Fibroblast of skin of left biceps (primary cell): ENCODE measurements around the gene DISC1.
"Not testable (repeated sequence)": the region's sequence is repeated elsewhere in the genome, so short reads cannot be mapped to it uniquely, and the experiment has no call there.

Experiments used
- DNase-seq, 2 experiments: peaks; one replicate each; pipeline ENCODE4 v3.0.0-alpha.2; 2013; ENCODE audit warnings: low read depth in 2 of 2

Gene DISC1

GRCh38 chr1:231728987-231729386, 102.4 kb downstream of the DISC1 start:
- not testable (repeated sequence) for DNase-seq

GRCh38 chr1:231729544-231729943, 103.0 kb downstream of the DISC1 start:
- peak; percentile 25 to 34 for DNase-seq

DNA sequence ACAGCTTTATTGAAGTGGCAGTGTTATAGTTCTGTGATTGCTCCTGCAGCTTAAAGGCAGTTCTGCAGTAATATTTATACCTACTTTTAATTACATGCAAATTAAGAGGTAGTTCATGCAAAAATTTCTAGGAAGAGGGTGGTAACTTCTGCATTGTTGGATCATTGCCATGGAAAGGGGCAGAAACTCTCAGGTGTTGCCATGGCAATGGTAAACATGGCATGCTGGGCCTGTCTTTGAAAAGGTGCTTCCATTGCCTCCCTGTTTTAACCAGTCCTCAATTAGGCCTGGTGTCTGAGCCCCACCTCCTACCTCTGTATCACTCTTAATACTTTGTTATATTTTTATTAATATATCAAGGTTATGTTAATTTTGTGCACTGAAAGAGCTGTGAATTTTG, 104.7 kb downstream of the DISC1 start:
- DNase-seq: no peak

DNA sequence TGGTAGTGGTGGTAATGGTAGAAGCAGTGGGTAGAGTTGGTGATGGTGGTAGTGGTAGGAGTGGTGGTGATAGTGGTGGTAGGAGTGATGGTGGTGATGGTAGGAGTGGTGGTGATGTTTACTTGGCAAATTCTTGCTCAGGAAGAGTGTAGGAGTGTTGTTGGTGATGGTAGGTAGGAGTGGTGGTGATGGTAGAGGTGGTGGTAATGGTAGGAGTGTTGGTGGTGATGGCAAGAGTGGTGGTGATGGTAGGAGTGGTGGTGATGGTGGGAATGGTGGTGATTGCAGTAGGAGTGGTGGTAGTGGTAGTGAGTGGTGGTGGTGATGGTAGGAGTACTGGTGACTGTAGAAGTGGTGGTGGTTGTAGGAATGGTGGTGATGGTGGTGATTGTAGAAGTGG, 106.5 kb downstream of the DISC1 start:
- DNase-seq: no peak

GRCh38 chr1:231733672-231734071, 107.1 kb downstream of the DISC1 start:
- DNase-seq: no peak

- DNase-seq: no peak
Observed at GRCh38 chr1:231734417-231734816, 107.8 kb downstream of the DISC1 start.

GRCh38 chr1:231735411-231735810, 108.8 kb downstream of the DISC1 start:
- DNase-seq: no peak

DNA sequence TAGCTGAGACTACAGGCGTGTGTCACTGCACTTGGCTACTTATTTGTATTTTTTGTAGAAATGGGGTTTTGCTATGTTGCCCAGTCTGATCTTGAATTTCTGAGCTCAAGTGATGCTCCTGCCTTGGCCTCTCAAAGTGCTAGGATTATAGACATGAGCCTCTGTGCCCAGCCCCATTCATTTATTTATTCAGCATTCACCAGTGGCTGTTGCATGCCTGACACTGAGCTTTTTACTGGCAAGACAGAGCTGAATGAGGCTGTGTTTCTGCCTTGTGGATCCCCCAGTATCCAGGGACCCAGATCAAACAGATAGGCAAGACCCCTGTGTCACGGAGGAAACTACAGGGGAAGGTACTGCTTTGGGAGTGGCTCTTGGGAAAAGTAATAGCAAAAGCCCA, 109.4 kb downstream of the DISC1 start:
- DNase-seq: no peak

GRCh38 chr1:231736464-231736863, 109.9 kb downstream of the DISC1 start:
- DNase-seq: no peak

DNA sequence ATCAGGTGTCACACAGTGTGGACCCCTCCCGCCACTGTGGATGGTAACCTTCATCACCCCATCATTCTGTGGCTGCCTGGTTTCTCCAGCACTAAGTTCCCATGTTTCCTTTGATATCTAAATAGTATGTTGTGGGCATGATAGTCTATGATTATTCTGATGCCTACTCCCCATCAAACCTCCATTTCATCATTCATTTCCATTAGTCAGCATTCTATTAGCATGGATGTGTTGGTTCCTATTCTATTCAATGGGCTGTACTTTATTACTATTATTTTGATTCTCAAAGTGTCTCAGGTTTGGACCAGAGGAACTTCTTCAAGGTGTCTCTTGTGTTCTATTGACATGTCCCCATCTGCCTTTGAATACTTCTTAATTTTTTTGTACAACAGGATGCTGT, 112.0 kb downstream of the DISC1 start:
- no peak for DNase-seq

GRCh38 chr1:231743966-231744365, 117.4 kb downstream of the DISC1 start:
- DNase-seq: no peak

DNA sequence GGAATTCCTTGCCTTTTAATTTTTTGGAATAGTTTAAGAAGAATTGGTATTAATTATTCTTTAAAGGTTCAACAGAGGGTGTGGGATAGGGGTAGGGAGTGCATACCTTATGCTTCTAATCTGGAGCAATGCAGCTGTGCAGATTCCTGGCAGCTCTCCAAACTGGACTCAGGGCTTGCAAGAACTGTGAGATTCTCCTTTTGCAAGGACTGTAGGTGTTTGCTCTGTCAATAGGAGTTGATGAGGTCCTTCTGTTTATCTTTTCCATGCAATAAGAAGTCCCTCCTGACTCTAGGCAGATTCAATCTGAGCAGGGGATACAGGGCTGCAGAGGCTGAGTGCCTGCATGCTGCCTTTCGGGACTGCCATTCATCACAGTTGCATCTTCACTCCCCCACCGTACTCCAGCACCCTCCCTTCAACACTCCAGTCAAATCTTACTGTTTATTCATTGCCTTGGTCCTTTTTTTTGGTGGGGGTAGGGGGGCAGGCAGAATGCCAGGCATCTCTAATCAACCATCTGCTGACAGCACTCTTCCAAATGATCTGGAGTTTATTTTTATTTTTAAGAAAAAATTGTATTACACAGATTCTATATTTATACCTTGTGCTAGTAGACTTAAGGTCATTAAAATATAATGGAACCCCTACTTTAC, 122.3 kb downstream of the DISC1 start:
- no peak for DNase-seq

GRCh38 chr1:231750296-231750695, 123.7 kb downstream of the DISC1 start:
- DNase-seq: no peak

- DNase-seq: no peak
Observed at GRCh38 chr1:231750818-231751362, 124.3 kb downstream of the DISC1 start.

DNA sequence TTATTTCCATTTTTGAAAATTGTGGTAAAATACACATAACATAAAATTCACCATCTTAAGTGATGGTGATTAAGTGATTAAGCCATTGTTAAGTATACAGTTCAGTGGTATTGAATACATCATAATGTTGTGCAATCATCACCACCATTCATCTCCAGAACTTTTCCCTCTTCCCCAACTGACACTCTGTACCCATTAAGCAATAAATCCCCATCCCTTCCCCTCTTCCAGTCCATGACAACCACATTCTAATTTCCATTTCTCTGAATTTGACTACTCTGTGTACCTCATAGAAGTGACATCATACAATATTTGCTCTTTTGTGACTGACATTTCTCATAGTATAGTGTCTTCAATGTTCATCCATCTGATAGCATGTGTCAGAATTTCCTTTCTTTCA, 124.8 kb downstream of the DISC1 start:
- DNase-seq: no peak

DNA sequence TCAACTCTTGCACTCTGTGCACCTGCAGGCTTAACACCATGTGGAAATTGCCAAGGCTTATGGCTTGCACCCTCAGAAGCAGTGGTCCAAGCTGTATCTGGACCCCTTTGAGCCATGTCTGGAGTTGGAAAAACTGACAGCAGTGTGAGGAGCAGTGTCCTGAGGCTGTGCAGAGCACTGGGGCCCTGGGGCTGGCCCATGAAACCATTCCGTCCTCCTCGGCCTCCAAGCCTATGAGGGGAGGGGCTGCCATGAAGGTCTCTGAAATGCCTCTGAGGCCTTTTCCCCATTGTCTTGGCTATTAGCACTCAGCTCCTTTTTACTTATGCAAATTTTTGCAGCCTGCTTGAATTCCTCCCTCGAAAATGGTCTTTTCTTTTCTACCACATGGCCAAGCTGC, 126.7 kb downstream of the DISC1 start:
- no peak for DNase-seq

DNA sequence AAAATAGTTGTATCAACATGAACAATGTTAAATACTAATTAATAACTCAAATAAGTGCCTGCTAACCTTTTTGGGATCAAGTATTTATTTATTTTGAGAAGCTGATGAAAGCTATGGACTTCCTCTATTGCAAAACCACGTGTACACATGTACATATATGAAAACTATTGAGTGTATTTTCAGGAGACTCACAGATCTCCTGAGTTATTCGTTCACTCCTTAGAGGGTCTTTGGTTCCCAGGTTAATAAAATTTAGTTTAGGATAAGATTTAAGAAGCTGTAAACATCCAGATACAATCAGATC, 130.5 kb downstream of the DISC1 start:
- no peak for DNase-seq

DNA sequence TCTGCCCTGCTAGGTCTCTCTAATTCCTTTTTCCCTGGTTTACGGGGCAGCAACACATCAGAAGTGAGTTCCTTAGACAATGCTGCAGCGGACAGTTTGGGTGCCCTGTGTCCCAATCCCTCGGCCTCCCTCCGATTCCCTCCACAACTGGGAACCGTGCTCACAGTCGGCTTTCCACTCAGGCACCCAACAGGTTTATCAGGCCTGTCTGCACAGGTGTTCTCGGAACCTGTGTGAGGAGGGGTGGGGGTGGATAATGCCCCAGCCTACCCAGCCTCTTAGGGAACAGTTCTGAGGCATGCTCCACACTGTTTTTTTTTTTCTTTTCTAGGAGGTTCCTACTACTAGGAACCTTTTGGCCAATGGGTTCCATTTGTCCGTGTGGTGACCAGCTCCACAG, 131.2 kb downstream of the DISC1 start:
- DNase-seq: no peak

- DNase-seq: no peak
Observed at GRCh38 chr1:231761252-231761651, 134.7 kb downstream of the DISC1 start.

DNA sequence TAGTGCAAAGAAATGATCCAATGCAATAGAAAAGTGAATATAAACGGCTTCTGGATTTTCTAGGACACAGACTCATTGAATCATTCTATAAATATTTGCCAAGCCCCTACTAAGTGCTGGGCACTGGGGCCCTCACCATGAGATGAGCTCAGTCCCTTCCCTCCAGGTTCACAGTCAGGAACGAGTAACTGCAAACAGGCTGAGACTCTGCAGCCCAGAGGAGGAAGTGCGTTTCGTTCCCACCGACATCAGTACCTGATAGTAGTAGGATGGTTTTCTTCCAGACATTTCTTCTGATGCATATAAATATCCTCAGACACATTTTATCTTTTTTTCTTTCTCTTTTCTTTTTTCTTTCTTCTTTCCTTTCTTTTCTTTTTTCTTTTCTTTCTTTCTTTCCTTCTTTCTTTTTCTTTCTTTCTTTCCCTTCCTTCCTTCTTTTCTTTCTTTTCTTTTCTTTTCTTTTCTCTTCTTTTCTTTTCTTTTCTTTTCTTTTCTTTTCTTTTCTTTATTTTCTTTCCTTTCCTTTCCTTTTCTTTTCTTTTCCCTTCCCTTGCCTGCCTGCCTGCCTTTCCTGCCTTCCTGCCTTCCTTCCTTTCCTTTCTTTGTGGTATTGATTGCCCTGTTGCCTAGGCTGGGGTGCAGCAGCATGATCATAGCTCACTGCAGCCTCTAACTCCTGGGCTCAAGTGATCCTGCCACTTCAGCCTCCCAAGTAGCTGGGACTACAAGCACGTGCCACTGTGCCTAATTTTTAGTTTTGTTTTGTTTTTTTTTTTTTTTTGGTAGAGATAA, 135.4 kb downstream of the DISC1 start:
- no peak for DNase-seq

- no peak for DNase-seq
Observed at GRCh38 chr1:231763456-231763855, 136.9 kb downstream of the DISC1 start.

GRCh38 chr1:231765825-231766224, 139.2 kb downstream of the DISC1 start:
- not testable (repeated sequence) for DNase-seq

DNA sequence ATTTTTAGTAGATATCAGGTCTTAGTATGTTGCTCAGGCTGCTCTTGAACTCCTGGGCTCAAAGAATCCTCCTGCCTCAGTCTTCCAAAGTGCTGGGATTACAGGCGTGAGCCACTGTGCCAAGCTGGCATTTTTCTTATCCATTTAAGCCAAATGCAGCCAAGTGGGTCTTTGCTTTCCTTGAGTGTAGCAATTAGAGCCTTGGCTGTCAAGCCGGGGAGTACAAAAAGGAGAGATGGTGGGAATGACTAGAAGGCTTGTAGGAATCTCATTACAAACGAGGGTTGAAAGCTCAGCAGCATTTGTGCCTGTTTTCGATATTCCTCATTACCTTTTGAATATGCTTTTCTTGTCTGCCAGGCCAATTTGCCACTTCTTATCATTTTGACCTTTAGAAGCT, 140.9 kb downstream of the DISC1 start:
- DNase-seq: no peak
